ENCODE results near the gene USHBP1.

The USHBP1 gene

GRCh38 chr19:17211547-17212446 lies 52.7 kb downstream of the USHBP1 start:
- Histone ChIP-seq H3K27me3 (ENCODE audit: insufficient read depth, low read length) (no peaks in the 10 kb centered on the region), H3K4me3 (ENCODE audit: low read length) (no peak overlapping the region), H3K9me3 (ENCODE audit: insufficient read depth, low read depth, low read length) (no peaks in the 10 kb centered on the region), H3K9ac (ENCODE audit: low read depth, low read length) (no peak overlapping the region), H3K36me3 (ENCODE audit: insufficient read depth, low read depth, low read length) (peaks cover 15% of the 10 kb centered on the region; the same call in 1 of the 2 replicates), H3K4me1 (ENCODE audit: insufficient read depth, low read length) (peaks cover 8% of the 10 kb centered on the region), H3K27ac (ENCODE audit: low read length) (no peak overlapping the region)

GRCh38 chr19:17210296-17210695 lies 54.2 kb downstream of the USHBP1 start:
- Histone ChIP-seq H3K9ac (ENCODE audit: low read depth, low read length) (no peak overlapping the region), H3K27ac (ENCODE audit: low read length) (no peak overlapping the region), H3K4me1 (ENCODE audit: insufficient read depth, low read length) (peaks cover 8% of the 10 kb centered on the region)

GRCh38 chr19:17209126-17210036 lies 55.2 kb downstream of the USHBP1 start:
- Histone ChIP-seq H3K9ac (ENCODE audit: low read depth, low read length) (no peak overlapping the region), H3K4me1 (ENCODE audit: insufficient read depth, low read length) (peaks cover 4% of the 10 kb centered on the region), H3K27me3 (ENCODE audit: insufficient read depth, low read length) (no peaks in the 10 kb centered on the region), H3K36me3 (ENCODE audit: insufficient read depth, low read depth, low read length) (peaks cover 16% of the 10 kb centered on the region), H3K9me3 (ENCODE audit: insufficient read depth, low read depth, low read length) (no peaks in the 10 kb centered on the region), H3K4me3 (ENCODE audit: low read length) (peak overlapping the region; percentile 40; the same call in 1 of the 2 replicates), H3K27ac (ENCODE audit: low read length) (no peak overlapping the region)

More at GRCh38 chr19:17210296-17210695, 54.2 kb downstream of the USHBP1 start:
- H3K9me3 ChIP-seq (ENCODE audit: insufficient read depth, low read depth, low read length), result no peaks in the 10 kb centered on the region
- no peak overlapping the region for H3K4me3 ChIP-seq (ENCODE audit: low read length)
- H3K36me3 ChIP-seq (ENCODE audit: insufficient read depth, low read depth, low read length), result peaks cover 16% of the 10 kb centered on the region
- no peaks in the 10 kb centered on the region for H3K27me3 ChIP-seq (ENCODE audit: insufficient read depth, low read length)

GRCh38 chr19:17206736-17207581 lies 57.6 kb downstream of the USHBP1 start:
- H3K9ac ChIP-seq (ENCODE audit: low read depth, low read length), result no peak overlapping the region
- H3K36me3 ChIP-seq (ENCODE audit: insufficient read depth, low read depth, low read length), result peaks cover 22% of the 10 kb centered on the region
- no peaks in the 10 kb centered on the region for H3K27me3 ChIP-seq (ENCODE audit: insufficient read depth, low read length)
- no peak overlapping the region for H3K4me3 ChIP-seq (ENCODE audit: low read length)
- H3K9me3 ChIP-seq (ENCODE audit: insufficient read depth, low read depth, low read length), result no peaks in the 10 kb centered on the region
- H3K4me1 ChIP-seq (ENCODE audit: insufficient read depth, low read length), result peaks cover 3% of the 10 kb centered on the region; the same call in 1 of the 2 replicates
- H3K27ac ChIP-seq (ENCODE audit: low read length), result no peak overlapping the region

GRCh38 chr19:17205237-17206140 lies 59.1 kb downstream of the USHBP1 start:
- Histone ChIP-seq H3K9me3 (ENCODE audit: insufficient read depth, low read depth, low read length) (no peaks in the 10 kb centered on the region), H3K36me3 (ENCODE audit: insufficient read depth, low read depth, low read length) (peaks cover 31% of the 10 kb centered on the region), H3K27me3 (ENCODE audit: insufficient read depth, low read length) (no peaks in the 10 kb centered on the region), H3K27ac (ENCODE audit: low read length) (no peak overlapping the region), H3K4me1 (ENCODE audit: insufficient read depth, low read length) (peaks cover 3% of the 10 kb centered on the region; the same call in 1 of the 2 replicates), H3K4me3 (ENCODE audit: low read length) (no peak overlapping the region), H3K9ac (ENCODE audit: low read depth, low read length) (no peak overlapping the region)

- Histone ChIP-seq H3K9ac (ENCODE audit: low read depth, low read length) (no peak overlapping the region), H3K27me3 (ENCODE audit: insufficient read depth, low read length) (no peaks in the 10 kb centered on the region), H3K27ac (ENCODE audit: low read length) (no peak overlapping the region), H3K4me1 (ENCODE audit: insufficient read depth, low read length) (no peaks in the 10 kb centered on the region), H3K4me3 (ENCODE audit: low read length) (no peak overlapping the region), H3K9me3 (ENCODE audit: insufficient read depth, low read depth, low read length) (no peaks in the 10 kb centered on the region), H3K36me3 (ENCODE audit: insufficient read depth, low read depth, low read length) (peaks cover 43% of the 10 kb centered on the region)
Observed at GRCh38 chr19:17202713-17203112, 61.8 kb downstream of the USHBP1 start.

- H3K9ac ChIP-seq (ENCODE audit: low read depth, low read length), result no peak overlapping the region
- H3K4me3 ChIP-seq (ENCODE audit: low read length), result no peak overlapping the region
- no peaks in the 10 kb centered on the region for H3K27me3 ChIP-seq (ENCODE audit: insufficient read depth, low read length)
- H3K4me1 ChIP-seq (ENCODE audit: insufficient read depth, low read length), result no peaks in the 10 kb centered on the region
- H3K36me3 ChIP-seq (ENCODE audit: insufficient read depth, low read depth, low read length), result peaks cover 45% of the 10 kb centered on the region
- no peak overlapping the region for H3K27ac ChIP-seq (ENCODE audit: low read length)
- H3K9me3 ChIP-seq (ENCODE audit: insufficient read depth, low read depth, low read length), result no peaks in the 10 kb centered on the region
Observed at GRCh38 chr19:17202249-17202648, 62.3 kb downstream of the USHBP1 start.

GRCh38 chr19:17200408-17201079 lies 64.0 kb downstream of the USHBP1 start:
- Histone ChIP-seq H3K27ac (ENCODE audit: low read length) (no peak overlapping the region), H3K9ac (ENCODE audit: low read depth, low read length) (no peak overlapping the region), H3K4me3 (ENCODE audit: low read length) (no peak overlapping the region), H3K36me3 (ENCODE audit: insufficient read depth, low read depth, low read length) (peaks cover 41% of the 10 kb centered on the region), H3K4me1 (ENCODE audit: insufficient read depth, low read length) (no peaks in the 10 kb centered on the region), H3K9me3 (ENCODE audit: insufficient read depth, low read depth, low read length) (no peaks in the 10 kb centered on the region), H3K27me3 (ENCODE audit: insufficient read depth, low read length) (no peaks in the 10 kb centered on the region)
